ENCODE data around the gene TBX18. TPM values are rescaled to one million over a fixed set of nuclear protein-coding genes. Genes with fewer than 3 reads are reported as not detected.

The TBX18 gene
- total and polyA plus RNA-seq, 2 of the 4 experiments (the other 2 are of a cell fraction) = 0.86 to 1.3 TPM

- Histone ChIP-seq H3K4me1 (ENCODE audit: control insufficient read depth, insufficient read depth, low read length) (peaks cover 3% of the 10 kb centered on the region), H3K9me1 (ENCODE audit: insufficient read depth, low read length) (0 out of 2 replicates have a peak, but pooled peaks cover 3% of the 10 kb centered on the region), H4K5ac (ENCODE audit: low read depth, low read length) (no peak overlapping the region), H3K4ac (ENCODE audit: low read depth, low read length) (no peak overlapping the region), H3K4me2 (ENCODE audit: low read depth, low read length) (no peak overlapping the region), H4K8ac (ENCODE audit: low read depth in 2 of 2, low read length in 2 of 2) (peak overlapping the region in 1 of 2 experiments; percentile 57; a peak in 1 of 4 replicates), H3K9me3 (ENCODE audit: control insufficient read depth, insufficient read depth, low read length) (no peaks in the 10 kb centered on the region), H2BK15ac (ENCODE audit: low read depth, low read length) (peak overlapping the region; percentile 77; the same call in 1 of the 3 replicates), H3K9ac (ENCODE audit: low read depth, low read length) (no peak overlapping the region), H3K4me3 (ENCODE audit: insufficient read depth, low read depth, low read length) (no peak overlapping the region), H2AFZ (replicated peaks; ENCODE audit: low read length, poor library complexity) (no peak overlapping the region), H3K36me3 (ENCODE audit: control insufficient read depth, insufficient read depth, low read length) (no peaks in the 10 kb centered on the region), H3K14ac (replicated peaks; ENCODE audit: low read depth, low read length) (0 out of 2 replicates have a peak overlapping the region, but pooled peaks have one; percentile 10), H3K56ac (ENCODE audit: extremely low read depth, insufficient read depth, low read length) (no peak overlapping the region), H2AK5ac (ENCODE audit: low read depth, low read length) (peak overlapping the region; percentile 27; the same call in 1 of the 2 replicates), H3K79me1 (ENCODE audit: low read depth in 1 of 2, low read length in 2 of 2) (no peaks in the 10 kb centered on the region), H4K20me1 (ENCODE audit: insufficient read depth, low read length) (no peaks in the 10 kb centered on the region), H3K23ac (ENCODE audit: low read depth, low read length) (0 out of 2 replicates have a peak overlapping the region, but pooled peaks have one; percentile 51), H2BK20ac (ENCODE audit: low read depth, low read length) (peak overlapping the region; percentile 22), H2BK5ac (ENCODE audit: low read depth, low read length, poor library complexity, severe bottlenecking) (no peak overlapping the region), H3K27me3 (ENCODE audit: control insufficient read depth, insufficient read depth, low read length) (no peaks in the 10 kb centered on the region), H2BK120ac (ENCODE audit: low read depth, low read length) (0 out of 2 replicates have a peak overlapping the region, but pooled peaks have one; percentile 61), H2AK9ac (replicated peaks; ENCODE audit: low read depth, low read length, poor library complexity) (no peak overlapping the region), H3K18ac (ENCODE audit: low read depth, low read length) (peak overlapping the region; percentile 57; the same call in 1 of the 2 replicates), H4K91ac (ENCODE audit: insufficient read depth, low read depth, low read length) (0 out of 2 replicates have a peak overlapping the region, but pooled peaks have one; percentile 57), H3K27ac (ENCODE audit: insufficient read depth, low read length) (no peak overlapping the region)
- CTCF ChIA-PET = no interaction called here
- intact Hi-C loops (cut with micrococcal nuclease) (no loop called here), dilution Hi-C loops (cut with HindIII; ENCODE audit: low sequenced_read_pairs, unreplicated experiment) (no loop called here), in situ Hi-C loops (cut with MboI; ENCODE audit: low sequenced_read_pairs) (no loop called here)
- WGBS, 2 experiments (ENCODE audit: extremely low coverage in 2 of 2, insufficient read length in 1 of 2) = no CpG with 5 or more reads among the region's 3 CpGs
- TF ChIP-seq RCOR1 (IDR thresholded peaks at IDR 0.05; ENCODE audit: insufficient replicate concordance, low read length) (no peak), CTCF (conservative IDR thresholded peaks at IDR 0.05; ENCODE audit: low read depth, low read length) (no peak), CEBPB (IDR thresholded peaks at IDR 0.05; ENCODE audit: low read depth, low read length) (no peak), ELK1 (IDR thresholded peaks at IDR 0.05; ENCODE audit: borderline replicate concordance, low read depth, low read length) (no peak), FOS (IDR thresholded peaks at IDR 0.05; ENCODE audit: low read depth, low read length) (no peak), MXI1 (IDR thresholded peaks at IDR 0.05; ENCODE audit: borderline replicate concordance, low read depth, low read length) (no peak), RFX5 (IDR thresholded peaks at IDR 0.05; ENCODE audit: low read depth, low read length) (no peak), USF2 (IDR thresholded peaks at IDR 0.05; ENCODE audit: low read depth, low read length) (no peak), POLR2A (IDR thresholded peaks at IDR 0.05; ENCODE audit: low read depth, low read length) (no peak)
- DNase-seq (no peak), ATAC-seq (ENCODE audit: low read depth) (no peak)
- no TSS peak for BruUV-seq (replicated peaks)
- POLR2A ChIA-PET (ENCODE audit: unreplicated experiment) = no interaction called here
These were observed 120.6 kb downstream of the TBX18 start for GRCh38 chr6:84643778-84644177.
